Measurements from ENCODE around the gene GPR78. TPM values are rescaled to one million over a fixed set of nuclear protein-coding genes. Genes with fewer than 3 reads are reported as not detected.

Gene GPR78
- total RNA-seq, 2 donors from 2014 or later = 3.7 to 8.1 TPM

- 91 to 95% methylated on average over 9 to 16 of the region's 16 CpGs for WGBS, 2 experiments (ENCODE audit: insufficient coverage in 1 of 2, insufficient read length in 1 of 2)
- no peaks in the 10 kb centered on the region for H3K36me3 ChIP-seq (ENCODE audit: control insufficient read depth, insufficient read depth, low read length)
- no peaks in the 10 kb centered on the region for H3K27me3 ChIP-seq (ENCODE audit: control insufficient read depth, insufficient read depth, low read length, poor library complexity, severe bottlenecking)
- H3K9me3 ChIP-seq (ENCODE audit: control insufficient read depth, low read length) = no peaks in the 10 kb centered on the region
- no peak for DNase-seq
- H3K4me3 Mint-ChIP-seq = no peak overlapping the region
- H3K4me3 ChIP-seq (ENCODE audit: low read length) = no peak overlapping the region
- no peak overlapping the region for H3K9ac ChIP-seq (ENCODE audit: extremely low read depth, low read length, poor library complexity, severe bottlenecking)
- peaks cover 4% of the 10 kb centered on the region for H3K4me1 ChIP-seq (ENCODE audit: control insufficient read depth, insufficient read depth, low read length)
- H3K27me3 Mint-ChIP-seq (ENCODE audit: insufficient read depth) = no peaks in the 10 kb centered on the region
- no peak overlapping the region for H3K27ac Mint-ChIP-seq
- H3K4me1 Mint-ChIP-seq = peaks cover 8% of the 10 kb centered on the region
- H3K36me3 Mint-ChIP-seq (ENCODE audit: low read depth) = no peaks in the 10 kb centered on the region
- TF ChIP-seq CTCF (conservative IDR thresholded peaks at IDR 0.05) = no peak
- H3K9me3 Mint-ChIP-seq = no peaks in the 10 kb centered on the region
- no peak overlapping the region for H3K27ac ChIP-seq (ENCODE audit: low read depth, low read length)
Measured at GRCh38 chr4:8542776-8543525, 37.2 kb upstream of the GPR78 start.

GRCh38 chr4:8543623-8544022, 36.6 kb upstream of the GPR78 start:
- Mint-ChIP-seq H3K27ac (no peak overlapping the region), H3K36me3 (ENCODE audit: low read depth) (no peaks in the 10 kb centered on the region), H3K4me3 (no peak overlapping the region), H3K9me3 (no peaks in the 10 kb centered on the region), H3K27me3 (ENCODE audit: insufficient read depth) (no peaks in the 10 kb centered on the region), H3K4me1 (peaks cover 8% of the 10 kb centered on the region)
- 91 to 95% methylated on average over 10 of the region's 10 CpGs for WGBS, 2 experiments (ENCODE audit: insufficient coverage in 1 of 2, insufficient read length in 1 of 2)
- H3K9ac ChIP-seq (ENCODE audit: extremely low read depth, low read length, poor library complexity, severe bottlenecking) = no peak overlapping the region
- no peak for TF ChIP-seq CTCF (conservative IDR thresholded peaks at IDR 0.05)
- no peaks in the 10 kb centered on the region for H3K36me3 ChIP-seq (ENCODE audit: control insufficient read depth, insufficient read depth, low read length)
- H3K9me3 ChIP-seq (ENCODE audit: control insufficient read depth, low read length) = no peaks in the 10 kb centered on the region
- H3K27ac ChIP-seq (ENCODE audit: low read depth, low read length) = no peak overlapping the region
- no peak overlapping the region for H3K4me3 ChIP-seq (ENCODE audit: low read length)
- no peak for DNase-seq
- H3K4me1 ChIP-seq (ENCODE audit: control insufficient read depth, insufficient read depth, low read length) = peaks cover 4% of the 10 kb centered on the region
- H3K27me3 ChIP-seq (ENCODE audit: control insufficient read depth, insufficient read depth, low read length, poor library complexity, severe bottlenecking) = no peaks in the 10 kb centered on the region

DNA sequence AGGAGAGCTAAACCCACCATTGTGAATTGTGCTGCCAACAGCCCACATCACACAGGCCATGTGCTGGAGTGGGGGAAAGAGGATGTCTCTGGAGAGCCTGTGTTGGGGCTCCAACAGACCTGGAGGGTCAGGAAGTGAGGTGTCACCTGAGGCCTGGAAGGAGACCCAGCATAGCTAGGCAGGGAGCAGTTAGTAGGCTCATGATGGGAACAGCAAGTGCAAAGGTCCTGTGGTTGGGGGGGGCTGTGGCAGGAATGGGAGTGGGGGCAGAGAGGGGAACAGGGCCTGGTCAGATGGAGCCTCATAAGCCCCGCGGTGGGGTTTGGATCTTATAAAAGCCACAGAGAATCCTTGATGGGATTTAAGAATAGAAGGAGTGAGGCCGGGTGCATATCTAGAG, 35.9 kb upstream of the GPR78 start:
- no peak overlapping the region for H3K4me3 Mint-ChIP-seq
- no peaks in the 10 kb centered on the region for H3K9me3 Mint-ChIP-seq
- H3K27me3 ChIP-seq (ENCODE audit: control insufficient read depth, insufficient read depth, low read length, poor library complexity, severe bottlenecking) = no peaks in the 10 kb centered on the region
- H3K9ac ChIP-seq (ENCODE audit: extremely low read depth, low read length, poor library complexity, severe bottlenecking) = no peak overlapping the region
- H3K27ac Mint-ChIP-seq = no peak overlapping the region
- no peaks in the 10 kb centered on the region for H3K36me3 ChIP-seq (ENCODE audit: control insufficient read depth, insufficient read depth, low read length)
- no peak overlapping the region for H3K4me3 ChIP-seq (ENCODE audit: low read length)
- no peaks in the 10 kb centered on the region for H3K27me3 Mint-ChIP-seq (ENCODE audit: insufficient read depth)
- H3K4me1 Mint-ChIP-seq = peaks cover 8% of the 10 kb centered on the region
- H3K9me3 ChIP-seq (ENCODE audit: control insufficient read depth, low read length) = no peaks in the 10 kb centered on the region
- no peak for DNase-seq
- H3K36me3 Mint-ChIP-seq (ENCODE audit: low read depth) = no peaks in the 10 kb centered on the region
- H3K4me1 ChIP-seq (ENCODE audit: control insufficient read depth, insufficient read depth, low read length) = peaks cover 8% of the 10 kb centered on the region
- no peak for TF ChIP-seq CTCF (conservative IDR thresholded peaks at IDR 0.05)
- 82 to 93% methylated on average over 2 to 3 of the region's 3 CpGs for WGBS, 2 experiments (ENCODE audit: insufficient coverage in 1 of 2, insufficient read length in 1 of 2)
- H3K27ac ChIP-seq (ENCODE audit: low read depth, low read length) = no peak overlapping the region

Data from endodermal cell (in vitro differentiated cells).